HepG2 (cell line): Measurements from ENCODE around the gene ZNF30. TPM values are rescaled to one million over a fixed set of nuclear protein-coding genes. Genes with fewer than 3 reads are reported as not detected.

Source experiments
- BHLHE40 ChIP-seq: IDR thresholded peaks from 2 replicates; pipeline ENCODE4 v1.6.1; 2011; ENCODE audit warnings: low read length, improper control_type of control experiment
- CCDC6 ChIP-seq: sonication (generic); formaldehyde crosslinking; IDR thresholded peaks from 2 replicates; pipeline ENCODE4 v1.8.1; 2022; ENCODE audit warnings: mild to moderate bottlenecking, missing genetic modification reagents, moderate library complexity
- HOXD1 ChIP-seq: sonication (generic); formaldehyde crosslinking; IDR thresholded peaks from 2 replicates; pipeline ENCODE4 v1.5.0; 2020; ENCODE audit warnings: missing genetic modification reagents
- MAX ChIP-seq: IDR thresholded peaks from 2 replicates; pipeline ENCODE4 v1.6.1; 2012; ENCODE audit warnings: inconsistent platforms
- MTF1 ChIP-seq: sonication (generic); formaldehyde crosslinking; IDR thresholded peaks from 2 replicates; pipeline ENCODE4 v1.5.0; 2020; ENCODE audit warnings: missing genetic modification reagents
- NPAS2 ChIP-seq: sonication (generic); formaldehyde crosslinking; IDR thresholded peaks from 2 replicates; pipeline ENCODE4 v1.8.0; 2022; ENCODE audit warnings: mild to moderate bottlenecking, missing genetic modification reagents, borderline replicate concordance
- POLR2AphosphoS2 ChIP-seq: IDR thresholded peaks from 2 replicates; pipeline ENCODE4 v1.6.1; 2011; ENCODE audit warnings: low read depth, low read length, improper control_type of control experiment
- SAFB2 ChIP-seq: sonication (generic); formaldehyde crosslinking; IDR thresholded peaks from 2 replicates; pipeline ENCODE4 v1.5.1; 2020; ENCODE audit warnings: missing genetic modification reagents, low read depth, mild to moderate bottlenecking, borderline replicate concordance
- TSC22D2 ChIP-seq: sonication (generic); formaldehyde crosslinking; IDR thresholded peaks from 2 replicates; pipeline ENCODE4 v1.5.1; 2020; ENCODE audit warnings: missing genetic modification reagents, mild to moderate bottlenecking, borderline replicate concordance
- U2AF1 ChIP-seq: fragments of 200-400 bp; formaldehyde crosslinking; optimal IDR thresholded peaks from 2 replicates; pipeline ENCODE3; 2017; ENCODE audit warnings: mild to moderate bottlenecking, low read depth, low read length
- ZKSCAN5 ChIP-seq: sonication (generic); formaldehyde crosslinking; IDR thresholded peaks from 2 replicates; pipeline ENCODE4 v1.5.1; 2020; ENCODE audit warnings: mild to moderate bottlenecking, missing genetic modification reagents
- ZMAT5 ChIP-seq: sonication (generic); formaldehyde crosslinking; IDR thresholded peaks from 2 replicates; pipeline ENCODE4 v1.5.0; 2020; ENCODE audit warnings: mild to moderate bottlenecking, low read depth, missing genetic modification reagents, borderline replicate concordance
- ZNF260 ChIP-seq: sonication (generic); formaldehyde crosslinking; IDR thresholded peaks from 2 replicates; pipeline ENCODE4 v1.4.0; 2020; ENCODE audit warnings: missing genetic modification reagents, low read depth, mild to moderate bottlenecking, borderline replicate concordance
- ZNF678 ChIP-seq: sonication (generic); formaldehyde crosslinking; IDR thresholded peaks from 2 replicates; pipeline ENCODE4 v1.4.0; 2020; ENCODE audit warnings: mild to moderate bottlenecking, missing genetic modification reagents
- ZNF747 ChIP-seq: sonication (generic); formaldehyde crosslinking; IDR thresholded peaks from 2 replicates; pipeline ENCODE4 v1.8.1; 2023; ENCODE audit warnings: missing genetic modification reagents, mild to moderate bottlenecking, borderline replicate concordance
- ZNF781 ChIP-seq: sonication (generic); formaldehyde crosslinking; IDR thresholded peaks from 2 replicates; pipeline ENCODE4 v1.5.1; 2020; ENCODE audit warnings: borderline replicate concordance, mild to moderate bottlenecking, missing genetic modification reagents; ENCODE audit errors: not compliant biosample characterization
- ZNF878 ChIP-seq: sonication (generic); formaldehyde crosslinking; IDR thresholded peaks from 2 replicates; pipeline ENCODE4 v1.8.1; 2023; ENCODE audit warnings: mild to moderate bottlenecking, missing genetic modification reagents, moderate library complexity
- ZSCAN20 ChIP-seq: sonication (generic); formaldehyde crosslinking; IDR thresholded peaks from 2 replicates; pipeline ENCODE4 v1.4.0; 2020; ENCODE audit warnings: missing genetic modification reagents, mild to moderate bottlenecking, borderline replicate concordance
- ZSCAN25 ChIP-seq: sonication (generic); formaldehyde crosslinking; IDR thresholded peaks from 2 replicates; pipeline ENCODE4 v1.8.0; 2022; ENCODE audit warnings: mild to moderate bottlenecking, missing genetic modification reagents
- polyA plus RNA-seq, 8 experiments: library from polyadenylated mRNA; depleted of rRNA in 3 of 8; stranded (reverse) in 7 of 8; unstranded in 1 of 8; fragments of >200 nt; fragmentation: Illumina TruSeq in 4 of 8; extraction: Trizol in 4 of 8; gene quantifications; 2 replicates each; pipeline versions ENCODE4 v1.2.1 to v1.2.3, GENCODE V29; 2011 to 2016; ENCODE audit warnings: low read depth in 4 of 8, missing spikeins in 1 of 8, mixed read lengths in 1 of 8; ENCODE audit not compliant: insufficient read depth in 1 of 8
- total RNA-seq, 5 experiments: library from RNA; depleted of rRNA; stranded (reverse); fragments of >200 nt; fragmentation: Illumina TruSeq; extraction: Trizol; gene quantifications; 2 replicates each; pipeline ENCODE4 v1.2.3, GENCODE V29; 2016; ENCODE audit warnings: low read depth in 1 of 5
- TF ChIP-seq, protein P1 (sequence below): sonication (generic); formaldehyde crosslinking; IDR thresholded peaks from 2 replicates; pipeline ENCODE4 v1.5.0; 2020; ENCODE audit warnings: mild to moderate bottlenecking, missing genetic modification reagents
- TF ChIP-seq, protein P2 (sequence below): sonication (generic); formaldehyde crosslinking; IDR thresholded peaks from 2 replicates; pipeline ENCODE4 v1.5.0; 2020; ENCODE audit warnings: mild to moderate bottlenecking, missing genetic modification reagents
- TF ChIP-seq, protein P3 (sequence below): fragments of 450-650 bp; IDR thresholded peaks from 2 replicates; pipeline ENCODE4 v1.6.1; 2016

Gene ZNF30
- total and polyA plus RNA-seq, 2 of the 13 experiments (the other 11 are each of a cell fraction or from before 2014, with no cell fraction given), result 2.3 to 4.4 TPM

GRCh38 chr19:34961775-34962686 is 35.3 kb downstream of the ZNF30 start (continued):
- TF ChIP-seq MAX (no peak), TSC22D2 (CRISPR knock-in tag) (no peak), MTF1 (CRISPR knock-in tag) (no peak), ZNF260 (CRISPR knock-in tag) (no peak), NPAS2 (CRISPR knock-in tag) (no peak), BHLHE40 (no peak), ZNF781 (CRISPR knock-in tag) (no peak), ZSCAN20 (CRISPR knock-in tag) (no peak; the same call in 1 of the 2 replicates), ZMAT5 (CRISPR knock-in tag) (no peak), ZNF747 (CRISPR knock-in tag) (0 out of 2 replicates have a peak, but pooled peaks have one; percentile 26), ZNF678 (CRISPR knock-in tag) (no peak), U2AF1 (no peak), CCDC6 (CRISPR knock-in tag) (no peak), SAFB2 (no peak; the same call in 1 of the 2 replicates), HOXD1 (CRISPR knock-in tag) (no peak), POLR2AphosphoS2 (no peak), ZNF878 (CRISPR knock-in tag) (peak; percentile 65; the same call in 1 of the 2 replicates), ZSCAN25 (CRISPR knock-in tag) (no peak), ZKSCAN5 (CRISPR knock-in tag) (no peak)
- TF ChIP-seq, protein P1, sequence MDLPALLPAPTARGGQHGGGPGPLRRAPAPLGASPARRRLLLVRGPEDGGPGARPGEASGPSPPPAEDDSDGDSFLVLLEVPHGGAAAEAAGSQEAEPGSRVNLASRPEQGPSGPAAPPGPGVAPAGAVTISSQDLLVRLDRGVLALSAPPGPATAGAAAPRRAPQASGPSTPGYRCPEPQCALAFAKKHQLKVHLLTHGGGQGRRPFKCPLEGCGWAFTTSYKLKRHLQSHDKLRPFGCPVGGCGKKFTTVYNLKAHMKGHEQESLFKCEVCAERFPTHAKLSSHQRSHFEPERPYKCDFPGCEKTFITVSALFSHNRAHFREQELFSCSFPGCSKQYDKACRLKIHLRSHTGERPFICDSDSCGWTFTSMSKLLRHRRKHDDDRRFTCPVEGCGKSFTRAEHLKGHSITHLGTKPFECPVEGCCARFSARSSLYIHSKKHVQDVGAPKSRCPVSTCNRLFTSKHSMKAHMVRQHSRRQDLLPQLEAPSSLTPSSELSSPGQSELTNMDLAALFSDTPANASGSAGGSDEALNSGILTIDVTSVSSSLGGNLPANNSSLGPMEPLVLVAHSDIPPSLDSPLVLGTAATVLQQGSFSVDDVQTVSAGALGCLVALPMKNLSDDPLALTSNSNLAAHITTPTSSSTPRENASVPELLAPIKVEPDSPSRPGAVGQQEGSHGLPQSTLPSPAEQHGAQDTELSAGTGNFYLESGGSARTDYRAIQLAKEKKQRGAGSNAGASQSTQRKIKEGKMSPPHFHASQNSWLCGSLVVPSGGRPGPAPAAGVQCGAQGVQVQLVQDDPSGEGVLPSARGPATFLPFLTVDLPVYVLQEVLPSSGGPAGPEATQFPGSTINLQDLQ, result no peak
- TF ChIP-seq, protein P2, sequence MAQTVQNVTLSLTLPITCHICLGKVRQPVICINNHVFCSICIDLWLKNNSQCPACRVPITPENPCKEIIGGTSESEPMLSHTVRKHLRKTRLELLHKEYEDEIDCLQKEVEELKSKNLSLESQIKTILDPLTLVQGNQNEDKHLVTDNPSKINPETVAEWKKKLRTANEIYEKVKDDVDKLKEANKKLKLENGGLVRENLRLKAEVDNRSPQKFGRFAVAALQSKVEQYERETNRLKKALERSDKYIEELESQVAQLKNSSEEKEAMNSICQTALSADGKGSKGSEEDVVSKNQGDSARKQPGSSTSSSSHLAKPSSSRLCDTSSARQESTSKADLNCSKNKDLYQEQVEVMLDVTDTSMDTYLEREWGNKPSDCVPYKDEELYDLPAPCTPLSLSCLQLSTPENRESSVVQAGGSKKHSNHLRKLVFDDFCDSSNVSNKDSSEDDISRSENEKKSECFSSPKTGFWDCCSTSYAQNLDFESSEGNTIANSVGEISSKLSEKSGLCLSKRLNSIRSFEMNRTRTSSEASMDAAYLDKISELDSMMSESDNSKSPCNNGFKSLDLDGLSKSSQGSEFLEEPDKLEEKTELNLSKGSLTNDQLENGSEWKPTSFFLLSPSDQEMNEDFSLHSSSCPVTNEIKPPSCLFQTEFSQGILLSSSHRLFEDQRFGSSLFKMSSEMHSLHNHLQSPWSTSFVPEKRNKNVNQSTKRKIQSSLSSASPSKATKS (CRISPR knock-in tag), result no peak
- TF ChIP-seq, protein P3, sequence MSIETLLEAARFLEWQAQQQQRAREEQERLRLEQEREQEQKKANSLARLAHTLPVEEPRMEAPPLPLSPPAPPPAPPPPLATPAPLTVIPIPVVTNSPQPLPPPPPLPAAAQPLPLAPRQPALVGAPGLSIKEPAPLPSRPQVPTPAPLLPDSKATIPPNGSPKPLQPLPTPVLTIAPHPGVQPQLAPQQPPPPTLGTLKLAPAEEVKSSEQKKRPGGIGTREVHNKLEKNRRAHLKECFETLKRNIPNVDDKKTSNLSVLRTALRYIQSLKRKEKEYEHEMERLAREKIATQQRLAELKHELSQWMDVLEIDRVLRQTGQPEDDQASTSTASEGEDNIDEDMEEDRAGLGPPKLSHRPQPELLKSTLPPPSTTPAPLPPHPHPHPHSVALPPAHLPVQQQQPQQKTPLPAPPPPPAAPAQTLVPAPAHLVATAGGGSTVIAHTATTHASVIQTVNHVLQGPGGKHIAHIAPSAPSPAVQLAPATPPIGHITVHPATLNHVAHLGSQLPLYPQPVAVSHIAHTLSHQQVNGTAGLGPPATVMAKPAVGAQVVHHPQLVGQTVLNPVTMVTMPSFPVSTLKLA, result no peak
